Stimulated activated naive CD4-positive, alpha-beta T cell (primary cell): ENCODE results near the gene ABCC8.

Experiments
- DNase-seq, 6 experiments: peaks; one replicate each; lab custom pipeline; 2025; lab: John Stamatoyannopoulos, UW

ABCC8 gene

GRCh38 chr11:17403980-17404759 is 72.5 kb downstream of the ABCC8 start:
- no peak for DNase-seq

- DNase-seq, result no peak
These were observed 74.2 kb downstream of the ABCC8 start for GRCh38 chr11:17402486-17402885.

- no peak for DNase-seq
These were observed 74.8 kb downstream of the ABCC8 start for GRCh38 chr11:17401841-17402240.

GRCh38 chr11:17401316-17401715 is 75.3 kb downstream of the ABCC8 start:
- DNase-seq, result no peak

- no peak for DNase-seq
These were observed 76.4 kb downstream of the ABCC8 start for GRCh38 chr11:17400048-17400775.

GRCh38 chr11:17399236-17399635 is 77.4 kb downstream of the ABCC8 start:
- no peak for DNase-seq

- DNase-seq, result no peak
These were observed 79.2 kb downstream of the ABCC8 start for GRCh38 chr11:17397311-17398002.

- no peak for DNase-seq
These were observed 79.9 kb downstream of the ABCC8 start for GRCh38 chr11:17396598-17397310.

- no peak for DNase-seq
These were observed 80.7 kb downstream of the ABCC8 start for GRCh38 chr11:17395978-17396377.

- DNase-seq, result no peak
These were observed 81.1 kb downstream of the ABCC8 start for GRCh38 chr11:17395554-17395961.

- no peak for DNase-seq
These were observed 81.8 kb downstream of the ABCC8 start for GRCh38 chr11:17394743-17395390.

GRCh38 chr11:17393472-17393871 is 83.2 kb downstream of the ABCC8 start:
- DNase-seq, result no peak

- no peak for DNase-seq
These were observed 83.8 kb downstream of the ABCC8 start for GRCh38 chr11:17392872-17393271.

- DNase-seq, result no peak
These were observed 84.9 kb downstream of the ABCC8 start for GRCh38 chr11:17391493-17392355.

GRCh38 chr11:17389957-17390649 is 86.5 kb downstream of the ABCC8 start:
- no peak for DNase-seq

- DNase-seq, result peak; percentile 69 to 87 (median 76)
These were observed 87.3 kb downstream of the ABCC8 start for GRCh38 chr11:17389211-17389956.

- DNase-seq, result no peak
These were observed 87.9 kb downstream of the ABCC8 start, which contains the start of gene KCNJ11 for GRCh38 chr11:17388609-17389210. Gene KCNJ11, minus strand, starts transcription at chr11:17388659. Its CDS starts 568 bp downstream, at chr11:17388091.

GRCh38 chr11:17387811-17388210 is 88.8 kb downstream of the ABCC8 start:
- DNase-seq, result peak in 1 of 6 experiments; percentile 7

GRCh38 chr11:17387254-17387653 is 89.4 kb downstream of the ABCC8 start:
- no peak for DNase-seq
